Thymus (tissue), 11 donors: ENCODE results near the gene ZCCHC2. TPM values are rescaled to one million over a fixed set of nuclear protein-coding genes. Genes with fewer than 3 reads are reported as not detected.
A peak's percentile ranks its signal among the peaks of the same experiment; 100 is the strongest.

Experiments
- DNase-seq, 9 donors: peaks; one replicate each; pipeline ENCODE4 v3.0.0-alpha.2; 2013; ENCODE audit warnings: low spot score in 9 of 9, low read depth in 6 of 9, missing footprints in 1 of 9
- H3K27ac ChIP-seq, 2 donors: one replicate each; pipeline ENCODE4 v1.5.1; 2013; ENCODE audit warnings: control low read depth in 1 of 2, low read depth in 1 of 2, low read length in 1 of 2, mild to moderate bottlenecking in 1 of 2, moderate library complexity in 1 of 2
- H3K27me3 ChIP-seq, 2 donors: one replicate each; pipeline ENCODE4 v1.5.1; 2013; ENCODE audit warnings: low read length in 1 of 2; ENCODE audit not compliant: control insufficient read depth in 2 of 2, insufficient read depth in 1 of 2
- H3K36me3 ChIP-seq, 2 donors: one replicate each; pipeline ENCODE4 v1.5.1; 2013; ENCODE audit warnings: low read length in 1 of 2, mild to moderate bottlenecking in 1 of 2, moderate library complexity in 1 of 2; ENCODE audit not compliant: control insufficient read depth in 2 of 2, insufficient read depth in 2 of 2
- H3K4me1 ChIP-seq, 2 donors: one replicate each; pipeline ENCODE4 v1.5.1; 2013; ENCODE audit warnings: low read length in 2 of 2; ENCODE audit not compliant: control insufficient read depth in 2 of 2, insufficient read depth in 2 of 2
- H3K4me3 ChIP-seq, 2 donors: one replicate each; pipeline ENCODE4 v1.5.1; 2013; ENCODE audit warnings: low read length in 2 of 2, control low read depth in 1 of 2, mild to moderate bottlenecking in 1 of 2
- H3K9me3 ChIP-seq, 2 donors: one replicate each; pipeline ENCODE4 v1.5.1; 2013; ENCODE audit warnings: low read length in 1 of 2, mild to moderate bottlenecking in 1 of 2; ENCODE audit not compliant: control insufficient read depth in 2 of 2, insufficient read depth in 1 of 2
- WGBS: extraction: QIAGEN DNeasy Blood & Tissue Kit; methylation state at CpG from one replicate; pipeline ENCODE4 v1.1.7; 2013; 5-methylcytosine and 5-hydroxymethylcytosine counted together
- polyA plus RNA-seq: library from polyadenylated mRNA; stranded (reverse); fragments of 200-250 nt; gene quantifications from one replicate; pipeline ENCODE4 v1.2.3, GENCODE V29; 2013
- total RNA-seq: library from RNA; stranded (reverse); fragments of 120-200 nt; gene quantifications from one replicate; pipeline ENCODE4 v1.2.4, GENCODE V29; 2013
- donor health status: healthy.

Gene ZCCHC2
- total and polyA plus RNA-seq, 2 donors, result 10.7 to 12.8 TPM

GRCh38 chr18:62525608-62526007 lies 2.8 kb downstream of the ZCCHC2 start:
- Histone ChIP-seq H3K27me3 (no peaks in the 10 kb centered on the region), H3K4me1 (peaks cover 18 to 19% of the 10 kb centered on the region in 2 donors), H3K4me3 (peak overlapping the region; percentile 72 to 80), H3K27ac (no peak overlapping the region), H3K9me3 (no peaks in the 10 kb centered on the region), H3K36me3 (no peaks in the 10 kb centered on the region)
- WGBS, result 85% methylated on average over 9 of the region's 9 CpGs
- DNase-seq, result peak in 1 of 9 donors; percentile 19

- WGBS, result 4% methylated on average over 74 of the region's 74 CpGs
Measured at GRCh38 chr18:62526098-62527025, 3.5 kb downstream of the ZCCHC2 start.

GRCh38 chr18:62529597-62529996 lies 6.8 kb downstream of the ZCCHC2 start:
- Histone ChIP-seq H3K4me1 (peaks cover 13% of the 10 kb centered on the region in 2 donors), H3K4me3 (no peak overlapping the region), H3K27ac (no peak overlapping the region), H3K9me3 (no peaks in the 10 kb centered on the region), H3K36me3 (peaks cover 0 to 3% of the 10 kb centered on the region in 2 donors), H3K27me3 (no peaks in the 10 kb centered on the region)
- no peak for DNase-seq
- 89% methylated on average over 5 of the region's 5 CpGs for WGBS

More at GRCh38 chr18:62526098-62527025, 3.5 kb downstream of the ZCCHC2 start:
- peak overlapping the region; percentile 72 to 80 for H3K4me3 ChIP-seq
- peak overlapping the region; percentile 67 to 93 for H3K27ac ChIP-seq
- H3K9me3 ChIP-seq, result no peaks in the 10 kb centered on the region
- no peaks in the 10 kb centered on the region for H3K27me3 ChIP-seq
- peaks cover 15 to 16% of the 10 kb centered on the region in 2 donors for H3K4me1 ChIP-seq
- H3K36me3 ChIP-seq, result no peaks in the 10 kb centered on the region
- DNase-seq, result peak in 7 of 9 donors; percentile 55 to 86 (median 74)

GRCh38 chr18:62531078-62531477 lies 8.3 kb downstream of the ZCCHC2 start:
- no peak for DNase-seq
- no peaks in the 10 kb centered on the region for H3K9me3 ChIP-seq
- 43% methylated on average over 4 of the region's 4 CpGs for WGBS
- H3K36me3 ChIP-seq, result peaks cover 0 to 3% of the 10 kb centered on the region in 2 donors
- no peak overlapping the region for H3K4me3 ChIP-seq
- H3K27ac ChIP-seq, result no peak overlapping the region
- H3K27me3 ChIP-seq, result no peaks in the 10 kb centered on the region
- peaks cover 2 to 7% of the 10 kb centered on the region in 2 donors for H3K4me1 ChIP-seq

- Histone ChIP-seq H3K4me3 (no peak overlapping the region), H3K27ac (no peak overlapping the region), H3K36me3 (peaks cover 0 to 3% of the 10 kb centered on the region in 2 donors), H3K27me3 (no peaks in the 10 kb centered on the region), H3K9me3 (no peaks in the 10 kb centered on the region), H3K4me1 (peaks cover 0 to 4% of the 10 kb centered on the region in 2 donors)
- 98% methylated on average over 9 of the region's 9 CpGs for WGBS
- DNase-seq, result no peak
Measured at GRCh38 chr18:62531931-62532330, 9.1 kb downstream of the ZCCHC2 start.

- peaks cover 0 to 4% of the 10 kb centered on the region in 2 donors for H3K4me1 ChIP-seq
- no peak overlapping the region for H3K4me3 ChIP-seq
- WGBS, result 95% methylated on average over 7 of the region's 7 CpGs
Measured at GRCh38 chr18:62536005-62536404, 13.2 kb downstream of the ZCCHC2 start.

GRCh38 chr18:62537042-62537894 lies 14.4 kb downstream of the ZCCHC2 start:
- Histone ChIP-seq H3K9me3 (no peaks in the 10 kb centered on the region), H3K36me3 (peaks cover 4 to 17% of the 10 kb centered on the region in 2 donors), H3K27me3 (no peaks in the 10 kb centered on the region), H3K27ac (no peak overlapping the region), H3K4me1 (peaks cover 0 to 4% of the 10 kb centered on the region in 2 donors), H3K4me3 (no peak overlapping the region)
- 99% methylated on average over 8 of the region's 8 CpGs for WGBS
- no peak for DNase-seq

More at GRCh38 chr18:62536005-62536404, 13.2 kb downstream of the ZCCHC2 start:
- Histone ChIP-seq H3K27ac (no peak overlapping the region), H3K27me3 (no peaks in the 10 kb centered on the region), H3K9me3 (no peaks in the 10 kb centered on the region), H3K36me3 (peaks cover 7 to 10% of the 10 kb centered on the region in 2 donors)
- no peak for DNase-seq

- H3K27ac ChIP-seq, result no peak overlapping the region
- H3K4me3 ChIP-seq, result no peak overlapping the region
- no peaks in the 10 kb centered on the region for H3K27me3 ChIP-seq
- 96% methylated on average over 4 of the region's 4 CpGs for WGBS
- H3K4me1 ChIP-seq, result peaks cover 0 to 4% of the 10 kb centered on the region in 2 donors
- no peaks in the 10 kb centered on the region for H3K9me3 ChIP-seq
- DNase-seq, result no peak
- H3K36me3 ChIP-seq, result peaks cover 7 to 24% of the 10 kb centered on the region in 2 donors
Measured at GRCh38 chr18:62537946-62538345, 15.1 kb downstream of the ZCCHC2 start.
